ENCODE data around the gene OTC. TPM values are rescaled to one million over a fixed set of nuclear protein-coding genes. Genes with fewer than 3 reads are reported as not detected.

OTC gene
- polyA plus RNA-seq, 1 donor from 2014 or later: not detected

- Histone ChIP-seq H3K4me2 (ENCODE audit: low read length) (no peak overlapping the region), H3K27ac (ENCODE audit: low read length) (no peak overlapping the region), H3K36me3 (ENCODE audit: insufficient read depth, low read length) (no peaks in the 10 kb centered on the region), H3K9ac (ENCODE audit: low read length) (no peak overlapping the region), H4K20me1 (ENCODE audit: insufficient read depth) (no peaks in the 10 kb centered on the region), H3K9me3 (ENCODE audit: low read length) (no peaks in the 10 kb centered on the region), H2AFZ (ENCODE audit: low read depth, low read length) (no peak overlapping the region), H3K9me2 (ENCODE audit: insufficient read depth, low read length) (no peaks in the 10 kb centered on the region), H3K4me3 (ENCODE audit: low read length) (no peak overlapping the region), H3F3A (ENCODE audit: insufficient read depth, low read length, poor library complexity, severe bottlenecking) (no peaks in the 10 kb centered on the region), H3K79me2 (replicated peaks; ENCODE audit: insufficient read depth, low read length) (no peaks in the 10 kb centered on the region), H3K27me3 (ENCODE audit: insufficient read depth, low read depth, low read length) (no peaks in the 10 kb centered on the region)
- TF ChIP-seq REST (IDR thresholded peaks at IDR 0.05; ENCODE audit: borderline replicate concordance) (no peak), SMC3 (conservative IDR thresholded peaks at IDR 0.05; ENCODE audit: poor library complexity) (no peak), EZH2 (IDR thresholded peaks at IDR 0.05; ENCODE audit: borderline replicate concordance, insufficient read depth, low read length, poor library complexity, severe bottlenecking) (no peak), MXI1 (conservative IDR thresholded peaks at IDR 0.05; ENCODE audit: poor library complexity, severe bottlenecking) (no peak), EP300 (conservative IDR thresholded peaks at IDR 0.05; ENCODE audit: poor library complexity, severe bottlenecking) (no peak), POLR2AphosphoS5 (IDR thresholded peaks at IDR 0.05) (no peak), CTCF (IDR thresholded peaks at IDR 0.05; ENCODE audit: poor library complexity, severe bottlenecking) (no peak), TAF1 (IDR thresholded peaks at IDR 0.05; ENCODE audit: low read depth) (no peak), RAD21 (conservative IDR thresholded peaks at IDR 0.05) (no peak)
These were observed 82.7 kb downstream of the OTC start for GRCh38 chrX:38435130-38435529.

GRCh38 chrX:38437093-38437492 lies 84.7 kb downstream of the OTC start:
- no peak overlapping the region for H3K4me2 ChIP-seq (ENCODE audit: low read length)
- no peaks in the 10 kb centered on the region for H4K20me1 ChIP-seq (ENCODE audit: insufficient read depth)
- H3K4me3 ChIP-seq (ENCODE audit: low read length): no peak overlapping the region
- H3K79me2 ChIP-seq (replicated peaks; ENCODE audit: insufficient read depth, low read length): no peaks in the 10 kb centered on the region
- no peak overlapping the region for H3K9ac ChIP-seq (ENCODE audit: low read length)
- no peaks in the 10 kb centered on the region for H3K9me2 ChIP-seq (ENCODE audit: insufficient read depth, low read length)
- H3K9me3 ChIP-seq (ENCODE audit: low read length): no peaks in the 10 kb centered on the region
- TF ChIP-seq TAF1 (IDR thresholded peaks at IDR 0.05; ENCODE audit: low read depth) (no peak), CTCF (IDR thresholded peaks at IDR 0.05; ENCODE audit: poor library complexity, severe bottlenecking) (no peak), MXI1 (conservative IDR thresholded peaks at IDR 0.05; ENCODE audit: poor library complexity, severe bottlenecking) (no peak), EP300 (conservative IDR thresholded peaks at IDR 0.05; ENCODE audit: poor library complexity, severe bottlenecking) (no peak), EZH2 (IDR thresholded peaks at IDR 0.05; ENCODE audit: borderline replicate concordance, insufficient read depth, low read length, poor library complexity, severe bottlenecking) (no peak), SMC3 (conservative IDR thresholded peaks at IDR 0.05; ENCODE audit: poor library complexity) (no peak), POLR2AphosphoS5 (IDR thresholded peaks at IDR 0.05) (no peak), RAD21 (conservative IDR thresholded peaks at IDR 0.05) (no peak), REST (IDR thresholded peaks at IDR 0.05; ENCODE audit: borderline replicate concordance) (no peak)
- no peaks in the 10 kb centered on the region for H3K27me3 ChIP-seq (ENCODE audit: insufficient read depth, low read depth, low read length)
- H2AFZ ChIP-seq (ENCODE audit: low read depth, low read length): no peak overlapping the region
- H3K36me3 ChIP-seq (ENCODE audit: insufficient read depth, low read length): no peaks in the 10 kb centered on the region
- no peaks in the 10 kb centered on the region for H3F3A ChIP-seq (ENCODE audit: insufficient read depth, low read length, poor library complexity, severe bottlenecking)
- H3K27ac ChIP-seq (ENCODE audit: low read length): no peak overlapping the region
